CD4-positive, alpha-beta T cell treated with Interleukin-10 for 1 hour (primary cell): ENCODE measurements around the gene LCN1.
"Not testable (repeated sequence)": the region's sequence is repeated elsewhere in the genome, so short reads cannot be mapped to it uniquely, and the experiment has no call there.

ENCODE experiments used
- DNase-seq: peaks from one replicate; pipeline ENCODE4 v3.0.0-alpha.2; 2020

Gene LCN1

GRCh38 chr9:135549478-135550343 lies 28.5 kb downstream of the LCN1 start:
- not testable (repeated sequence) for DNase-seq

- DNase-seq = no peak
Observed at GRCh38 chr9:135550344-135550918, 29.2 kb downstream of the LCN1 start.

- no peak for DNase-seq
Observed at GRCh38 chr9:135551031-135551430, 29.8 kb downstream of the LCN1 start.

DNA sequence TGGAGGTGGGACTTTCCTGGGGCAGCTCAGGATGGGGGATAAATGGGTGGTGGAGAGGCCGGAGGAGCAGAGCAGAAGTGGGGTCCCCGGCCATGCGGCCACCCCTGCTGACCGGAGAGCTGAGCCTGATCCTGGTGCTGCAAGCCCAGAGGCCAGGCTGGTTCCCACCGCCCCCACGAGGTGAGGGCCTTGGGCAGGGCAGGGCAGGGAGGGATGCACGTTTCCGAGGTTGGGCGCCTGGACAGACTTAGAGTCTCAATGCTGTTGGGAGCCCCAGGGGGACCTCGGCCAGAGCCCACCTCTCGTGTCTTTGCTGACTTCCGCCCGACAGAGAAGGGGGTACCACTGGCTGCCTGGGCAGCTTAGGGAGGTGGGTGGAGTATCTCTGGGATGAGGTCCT lies 30.2 kb downstream of the LCN1 start:
- no peak for DNase-seq

DNA sequence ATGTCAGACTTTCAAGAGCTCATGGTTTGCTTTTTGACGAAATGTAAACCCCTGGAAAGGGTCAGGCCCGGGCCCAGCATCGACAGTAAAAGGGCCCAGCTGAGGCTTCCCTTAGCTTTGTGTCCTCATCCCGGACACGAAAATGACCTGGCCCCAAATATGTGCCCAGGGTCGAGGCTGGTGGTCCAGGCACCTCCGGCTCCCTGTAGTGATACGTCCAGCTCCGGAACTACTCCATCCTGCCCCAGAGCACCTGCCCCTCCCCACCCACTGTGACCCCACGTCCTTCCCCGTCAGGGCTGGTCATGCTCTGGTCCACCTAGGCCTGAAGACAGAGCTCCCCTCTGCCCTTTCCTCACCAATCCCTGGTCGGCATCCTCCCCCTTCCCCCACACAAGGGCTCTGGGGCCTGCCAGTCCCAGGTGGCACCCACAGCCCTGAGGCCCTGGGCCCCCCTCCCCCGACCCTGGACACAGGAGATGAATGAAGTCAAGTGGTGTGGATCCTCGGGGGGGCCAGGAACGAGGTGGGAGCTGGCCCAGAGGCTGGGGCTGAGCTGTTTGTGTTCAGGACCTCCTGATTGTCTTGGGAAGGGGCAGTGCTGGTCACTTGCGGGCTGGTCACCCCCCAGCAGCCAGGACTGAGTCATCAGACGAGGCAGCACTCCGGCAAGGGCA lies 30.9 kb downstream of the LCN1 start:
- DNase-seq = no peak

GRCh38 chr9:135552698-135553171 lies 31.5 kb downstream of the LCN1 start:
- no peak for DNase-seq

DNA sequence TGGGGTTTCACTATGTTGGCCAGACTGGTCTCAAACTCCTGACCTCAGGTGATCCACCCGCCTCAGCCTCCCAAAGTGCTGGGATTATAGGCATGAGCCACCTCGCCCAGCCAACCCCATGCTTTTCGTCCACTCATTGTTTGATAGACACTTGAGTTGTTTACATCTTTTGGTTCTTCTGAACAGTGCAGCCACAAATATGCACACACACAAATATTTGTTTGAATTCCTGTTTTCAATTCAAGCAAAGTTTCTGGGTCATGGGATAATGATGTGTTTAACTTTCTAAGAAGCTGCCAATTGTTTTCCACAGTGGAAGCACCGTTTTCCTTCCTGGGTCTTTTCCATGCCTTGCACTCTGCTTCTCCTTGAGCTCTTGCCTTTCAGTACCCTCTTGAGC lies 33.5 kb downstream of the LCN1 start:
- DNase-seq = no peak

GRCh38 chr9:135555203-135555602 lies 34.0 kb downstream of the LCN1 start:
- no peak for DNase-seq

DNA sequence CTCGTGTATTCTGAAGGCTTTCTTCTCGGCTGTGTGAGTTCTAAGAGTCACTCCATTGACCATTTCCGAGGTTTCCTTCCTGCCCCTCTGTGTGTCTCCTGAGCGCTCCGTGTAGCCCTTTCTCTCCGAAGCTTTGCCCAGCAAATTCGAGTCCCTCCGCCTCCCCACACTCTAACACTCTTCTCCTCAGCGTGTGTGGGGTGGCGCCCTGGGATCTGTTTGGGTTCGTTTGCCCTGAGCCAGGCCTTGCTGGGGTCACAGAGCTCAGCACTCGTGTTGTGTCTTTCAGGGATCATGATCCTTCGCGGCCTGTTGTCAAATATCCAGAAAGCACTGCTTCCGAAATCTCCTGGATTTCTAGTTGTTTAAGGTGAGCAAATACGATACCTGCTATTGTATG lies 34.7 kb downstream of the LCN1 start:
- no peak for DNase-seq

GRCh38 chr9:135559606-135560005 lies 38.4 kb downstream of the LCN1 start:
- no peak for DNase-seq

- no peak for DNase-seq
Observed at GRCh38 chr9:135561391-135562234, 40.4 kb downstream of the LCN1 start, which contains the start of gene PAEP. Gene PAEP, plus strand, starts transcription at chr9:135561756.

DNA sequence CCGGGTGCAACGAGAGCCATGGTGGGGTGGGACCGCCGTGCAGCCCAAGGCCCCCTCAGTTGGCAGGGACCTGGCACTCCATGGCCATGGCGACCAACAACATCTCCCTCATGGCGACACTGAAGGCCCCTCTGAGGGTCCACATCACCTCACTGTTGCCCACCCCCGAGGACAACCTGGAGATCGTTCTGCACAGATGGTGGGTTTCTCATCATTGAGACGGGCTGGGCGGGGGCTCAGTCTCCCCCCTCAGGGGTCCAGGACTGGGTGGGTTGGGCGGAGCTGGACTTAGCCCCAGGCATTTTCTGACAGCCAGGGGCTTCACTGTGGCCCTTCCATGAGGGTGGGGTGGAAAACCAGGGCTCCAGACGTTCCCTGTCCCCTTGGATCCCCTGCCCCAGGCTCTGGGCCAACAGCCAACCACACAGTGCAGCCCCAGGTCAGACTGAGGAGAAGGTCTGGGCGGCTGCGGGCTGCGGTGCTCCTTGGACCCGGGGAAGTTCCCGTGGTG lies 41.0 kb downstream of the LCN1 start:
- DNase-seq = no peak

GRCh38 chr9:135563039-135563476 lies 41.8 kb downstream of the LCN1 start:
- no peak for DNase-seq

GRCh38 chr9:135563858-135564257 lies 42.6 kb downstream of the LCN1 start:
- no peak for DNase-seq

DNA sequence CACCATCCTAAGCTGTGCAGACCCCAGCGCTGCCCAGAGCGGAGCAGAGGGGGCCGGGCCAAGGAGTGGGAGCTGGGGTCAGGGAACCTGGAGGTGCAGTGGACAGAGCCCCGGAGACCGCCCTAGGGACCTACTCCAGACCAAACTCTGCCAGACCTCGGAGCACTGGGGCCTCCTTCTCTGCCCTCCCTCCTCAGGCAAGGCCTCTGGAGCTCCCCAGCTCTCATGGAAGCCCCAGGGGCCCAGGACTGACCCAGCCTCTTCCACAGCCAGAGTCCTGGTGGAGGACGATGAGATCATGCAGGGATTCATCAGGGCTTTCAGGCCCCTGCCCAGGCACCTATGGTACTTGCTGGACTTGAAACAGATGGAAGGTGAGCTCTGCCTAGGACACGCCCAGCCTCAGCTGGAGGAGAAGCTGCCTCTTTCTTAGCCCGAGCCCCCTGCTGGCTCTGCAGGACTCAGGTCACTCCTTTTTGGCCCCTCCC lies 43.9 kb downstream of the LCN1 start:
- DNase-seq = no peak

GRCh38 chr9:135565636-135566035 lies 44.4 kb downstream of the LCN1 start:
- no peak for DNase-seq

DNA sequence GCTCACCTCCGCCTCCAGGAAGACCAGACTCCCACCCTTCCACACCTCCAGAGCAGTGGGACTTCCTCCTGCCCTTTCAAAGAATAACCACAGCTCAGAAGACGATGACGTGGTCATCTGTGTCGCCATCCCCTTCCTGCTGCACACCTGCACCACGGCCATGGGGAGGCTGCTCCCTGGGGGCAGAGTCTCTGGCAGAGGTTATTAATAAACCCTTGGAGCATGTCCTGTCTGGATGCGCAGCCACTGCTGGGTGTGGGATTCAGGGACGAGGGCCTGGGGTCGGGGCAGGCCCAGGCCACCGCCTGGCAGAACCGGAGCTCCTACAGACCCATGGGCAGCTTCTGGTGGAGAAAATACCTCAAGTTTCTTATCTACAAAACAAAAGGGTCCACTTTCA lies 45.3 kb downstream of the LCN1 start:
- no peak for DNase-seq

DNA sequence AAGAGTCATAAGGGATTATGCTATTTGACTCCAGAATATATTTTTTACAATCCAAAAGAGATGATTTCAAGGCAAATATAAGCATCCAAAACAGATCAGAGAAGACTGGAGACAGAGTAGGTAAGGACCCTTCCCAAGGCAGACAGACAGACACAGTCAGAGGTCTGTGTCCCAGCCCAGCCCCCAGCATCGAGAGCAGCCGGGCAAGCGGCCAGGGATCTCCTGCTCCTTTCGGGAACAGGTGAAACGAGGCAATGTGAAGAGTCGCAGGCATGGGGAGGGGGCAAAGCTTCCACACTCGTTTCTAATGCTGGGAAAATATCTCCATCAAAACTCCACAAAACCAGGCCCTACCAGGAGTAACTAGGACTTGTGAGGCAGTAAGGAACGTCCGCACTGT lies 46.1 kb downstream of the LCN1 start:
- DNase-seq = no peak

DNA sequence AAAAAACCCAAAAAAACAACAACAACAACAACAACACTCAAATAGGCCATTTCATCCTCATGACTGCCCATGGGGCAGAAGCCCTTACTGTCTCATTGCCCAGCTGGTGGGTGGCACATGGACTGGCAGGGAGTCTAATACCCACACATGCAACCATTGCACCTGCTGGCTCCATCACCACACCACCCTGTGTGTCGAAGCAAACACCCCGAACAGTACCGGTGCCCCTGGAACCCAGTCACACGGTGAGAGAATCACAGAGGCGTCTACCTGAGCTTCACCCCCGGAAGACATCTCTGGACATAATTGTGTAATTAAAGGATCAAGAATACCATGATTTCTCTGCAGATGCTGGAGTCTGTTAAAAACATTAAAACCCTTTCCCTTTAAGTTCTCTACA lies 46.8 kb downstream of the LCN1 start:
- no peak for DNase-seq

DNA sequence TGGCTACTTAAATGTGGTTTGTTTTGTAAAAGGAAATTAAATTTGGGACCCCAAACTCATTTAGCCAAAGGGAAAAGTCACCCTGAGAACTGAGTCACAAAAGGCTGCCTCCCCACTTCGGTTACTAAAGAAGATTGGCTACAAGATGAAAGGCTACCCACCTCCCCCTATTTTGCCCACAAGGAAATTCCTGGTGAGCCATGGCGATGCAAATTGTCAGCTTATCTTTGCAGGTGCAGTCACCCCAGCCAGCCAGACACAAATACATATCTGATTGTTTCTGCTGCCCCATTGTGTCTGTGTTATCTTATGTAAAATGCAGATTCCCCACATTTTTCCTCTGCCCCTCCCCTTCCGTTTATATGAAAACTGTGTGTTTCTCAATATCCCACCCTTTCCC lies 49.2 kb downstream of the LCN1 start:
- DNase-seq = no peak

- DNase-seq = no peak
Observed at GRCh38 chr9:135572233-135572632, 51.0 kb downstream of the LCN1 start.

GRCh38 chr9:135573124-135573523 lies 51.9 kb downstream of the LCN1 start:
- DNase-seq = no peak
